Activated CD4-positive, alpha-beta T cell treated with anti-CD3 and anti-CD28 coated beads, Interleukin-2, Interleukin-6, amounts not matched to agents 100 ng/mL and 50 ng/mL, durations not matched to agents 16 hours and 8 hours (primary cell): ENCODE data around the gene PCCB.
"Not testable (repeated sequence)": the region's sequence is repeated elsewhere in the genome, so short reads cannot be mapped to it uniquely, and the experiment has no call there.

Source experiments
- DNase-seq: peaks from one replicate; pipeline ENCODE4 v3.0.0-alpha.2; 2020

PCCB gene

GRCh38 chr3:136250059-136250902, at the start of gene PCCB:
TSS of gene PCCB (plus strand) at chr3:136250340. CDS start at chr3:136250376, 36 bp downstream.
- peak; percentile 95 for DNase-seq

- no peak for DNase-seq
These were observed 42.5 kb upstream of the PCCB start for GRCh38 chr3:136207489-136208115.

- DNase-seq: no peak
These were observed 40.2 kb upstream of the PCCB start for GRCh38 chr3:136209921-136210320.

- DNase-seq: no peak
These were observed 38.6 kb upstream of the PCCB start for GRCh38 chr3:136211547-136211946.

GRCh38 chr3:136222746-136223145, 27.4 kb upstream of the PCCB start:
- not testable (repeated sequence) for DNase-seq

GRCh38 chr3:136232413-136232812, 17.7 kb upstream of the PCCB start:
- DNase-seq: no peak

GRCh38 chr3:136235545-136235944, 14.6 kb upstream of the PCCB start:
- DNase-seq: no peak

- DNase-seq: no peak
These were observed 14.0 kb upstream of the PCCB start for GRCh38 chr3:136236109-136236508.

- no peak for DNase-seq
These were observed 13.0 kb upstream of the PCCB start for GRCh38 chr3:136237103-136237502.

GRCh38 chr3:136237961-136238649, 12.0 kb upstream of the PCCB start:
- no peak for DNase-seq

GRCh38 chr3:136239094-136239493, 11.0 kb upstream of the PCCB start:
- DNase-seq: no peak

- no peak for DNase-seq
These were observed 4.4 kb upstream of the PCCB start for GRCh38 chr3:136245691-136246090.

- DNase-seq: no peak
These were observed 2.7 kb upstream of the PCCB start for GRCh38 chr3:136247436-136247835.

- no peak for DNase-seq
These were observed 2.1 kb upstream of the PCCB start for GRCh38 chr3:136247855-136248590.

GRCh38 chr3:136249091-136249490, 1.0 kb upstream of the PCCB start:
- DNase-seq: no peak

- no peak for DNase-seq
These were observed 547 bp upstream of the PCCB start for GRCh38 chr3:136249593-136249992.

- peak; percentile 35 for DNase-seq
These were observed 842 bp downstream of the PCCB start for GRCh38 chr3:136250903-136251460.

- no peak for DNase-seq
These were observed 1.4 kb downstream of the PCCB start for GRCh38 chr3:136251511-136251910.

- no peak for DNase-seq
These were observed 5.7 kb downstream of the PCCB start for GRCh38 chr3:136255672-136256406.

GRCh38 chr3:136258199-136258598, 8.1 kb downstream of the PCCB start:
- no peak for DNase-seq

GRCh38 chr3:136261826-136262225, 11.7 kb downstream of the PCCB start:
- no peak for DNase-seq

GRCh38 chr3:136262559-136262958, 12.4 kb downstream of the PCCB start:
- DNase-seq: no peak
